WTC11 (cell line): Measurements from ENCODE around the gene CREBBP. TPM values are rescaled to one million over a fixed set of nuclear protein-coding genes. Genes with fewer than 3 reads are reported as not detected.

ENCODE experiments used
- ATAC-seq: fragments of 200-7000 bp; cut with Tn5 transposase; 2 replicates; pipeline ENCODE4 v1.10.0; 2021; ENCODE audit warnings: mild to moderate bottlenecking, moderate library complexity
- CTCF ChIA-PET: fragments of 300-600 bp; sonication (Branson Sonifier 250); formaldehyde crosslinking; loops from one replicate; lab custom pipeline; 2021; ENCODE audit warnings: antibody characterized with exemption; lab: Charles Lee
- POLR2A ChIA-PET: fragments of 350-600 bp; sonication (Branson Sonifier 250); formaldehyde crosslinking; loops from one replicate; lab custom pipeline; 2021; ENCODE audit warnings: antibody characterized with exemption; lab: Charles Lee
- DNase-seq: peaks from one replicate; pipeline ENCODE4 v3.0.0; 2021; ENCODE audit warnings: low spot score
- H3K27ac Mint-ChIP-seq: 2 replicates; pipeline ENCODE4 v1.8.0; 2021; ENCODE audit warnings: mixed read lengths
- H3K27me3 Mint-ChIP-seq: 2 replicates; pipeline ENCODE4 v1.8.0; 2021; ENCODE audit warnings: low read depth, mild to moderate bottlenecking, moderate library complexity, mixed read lengths
- H3K36me3 Mint-ChIP-seq: 2 replicates; pipeline ENCODE4 v1.8.0; 2021; ENCODE audit warnings: mixed read lengths
- H3K4me1 Mint-ChIP-seq: 2 replicates; pipeline ENCODE4 v1.8.0; 2022; ENCODE audit warnings: mixed read lengths
- H3K4me3 Mint-ChIP-seq: 2 replicates; pipeline ENCODE4 v1.8.0; 2021; ENCODE audit warnings: mild to moderate bottlenecking, moderate library complexity, mixed read lengths
- H3K9me3 Mint-ChIP-seq: 2 replicates; pipeline ENCODE4 v1.8.0; 2021; ENCODE audit warnings: mixed read lengths
- ATF2 ChIP-seq: sonication (generic); formaldehyde crosslinking; IDR thresholded peaks from 2 replicates; pipeline ENCODE4 v1.8.1; 2022; ENCODE audit warnings: low read depth, missing genetic modification reagents, borderline replicate concordance
- ATF3 ChIP-seq: sonication (generic); formaldehyde crosslinking; conservative IDR thresholded peaks from 2 replicates; pipeline ENCODE4 v1.8.1; 2022; ENCODE audit warnings: mild to moderate bottlenecking, missing genetic modification reagents
- ATF6 ChIP-seq: sonication (generic); formaldehyde crosslinking; IDR thresholded peaks from 2 replicates; pipeline ENCODE4 v1.8.1; 2023; ENCODE audit warnings: mild to moderate bottlenecking, missing genetic modification reagents
- E2F1 ChIP-seq: sonication (generic); formaldehyde crosslinking; IDR thresholded peaks from 2 replicates; pipeline ENCODE4 v1.8.0; 2022; ENCODE audit warnings: mild to moderate bottlenecking, missing genetic modification reagents
- E2F5 ChIP-seq: sonication (generic); formaldehyde crosslinking; IDR thresholded peaks from 2 replicates; pipeline ENCODE4 v1.8.1; 2022; ENCODE audit warnings: mild to moderate bottlenecking, moderate library complexity, missing genetic modification reagents
- FOXJ3 ChIP-seq: sonication (generic); formaldehyde crosslinking; IDR thresholded peaks from 2 replicates; pipeline ENCODE4 v1.9.0; 2021; ENCODE audit warnings: missing genetic modification reagents, mild to moderate bottlenecking, borderline replicate concordance
- FOXP4 ChIP-seq: sonication (generic); formaldehyde crosslinking; IDR thresholded peaks from 2 replicates; pipeline ENCODE4 v1.8.0; 2022; ENCODE audit warnings: mild to moderate bottlenecking, missing genetic modification reagents
- NR1H2 ChIP-seq: sonication (generic); formaldehyde crosslinking; IDR thresholded peaks from 2 replicates; pipeline ENCODE4 v1.9.0; 2021; ENCODE audit warnings: mild to moderate bottlenecking, moderate library complexity, missing genetic modification reagents
- PRDM15 ChIP-seq: sonication (generic); formaldehyde crosslinking; IDR thresholded peaks from 2 replicates; pipeline ENCODE4 v1.8.0; 2022; ENCODE audit warnings: missing genetic modification reagents
- PRRX2 ChIP-seq: fragments of 250-450 bp; sonication (Bioruptor Pico); IDR thresholded peaks from 2 replicates; pipeline ENCODE4 v1.8.0; 2021; ENCODE audit warnings: mild to moderate bottlenecking
- USF1 ChIP-seq: sonication (generic); formaldehyde crosslinking; IDR thresholded peaks from 2 replicates; pipeline ENCODE4 v1.8.0; 2022; ENCODE audit warnings: mild to moderate bottlenecking, missing genetic modification reagents
- USF2 ChIP-seq: sonication (generic); formaldehyde crosslinking; IDR thresholded peaks from 2 replicates; pipeline ENCODE4 v1.8.1; 2023; ENCODE audit warnings: mild to moderate bottlenecking, missing genetic modification reagents, moderate library complexity
- ZNF396 ChIP-seq: fragments of 250-450 bp; sonication (Bioruptor Pico); IDR thresholded peaks from 2 replicates; pipeline ENCODE4 v1.8.0; 2021; ENCODE audit warnings: mild to moderate bottlenecking, moderate library complexity, borderline replicate concordance
- ZNF423 ChIP-seq: fragments of 250-450 bp; sonication (Bioruptor Pico); IDR thresholded peaks from 2 replicates; pipeline ENCODE4 v2.1.2; 2022; ENCODE audit warnings: mild to moderate bottlenecking, moderate library complexity
- total RNA-seq: library from RNA; stranded (reverse); gene quantifications from 3 replicates; pipeline ENCODE4 v1.2.3, GENCODE V29; 2021

Gene CREBBP
- total RNA-seq, 1 experiment from 2014 or later = 49.6 TPM

GRCh38 chr16:3687792-3688191 lies 192.7 kb downstream of the CREBBP start (continued):
- TF ChIP-seq USF1 (CRISPR knock-in tag) = no peak
- no peak for TF ChIP-seq ZNF423 (CRISPR knock-in tag)
- no peak for TF ChIP-seq ATF2 (CRISPR knock-in tag)
- no peak for TF ChIP-seq USF2 (CRISPR knock-in tag)
- no peak for TF ChIP-seq ZNF396
- no peak for TF ChIP-seq PRDM15 (CRISPR knock-in tag)

GRCh38 chr16:3687021-3687420 lies 193.5 kb downstream of the CREBBP start:
- Mint-ChIP-seq H3K36me3 (peaks cover 58% of the 10 kb centered on the region), H3K9me3 (peaks cover under 1% of the 10 kb centered on the region; the same call in 1 of the 2 replicates), H3K27ac (0 out of 2 replicates have a peak overlapping the region, but pooled peaks have one; percentile 60), H3K4me1 (peaks cover 4% of the 10 kb centered on the region), H3K27me3 (no peaks in the 10 kb centered on the region), H3K4me3 (no peak overlapping the region)
- ChIA-PET CTCF (interaction anchor here (2.2 kb wide), 1 partner anchor 12 kb away, joined by 7 read pairs; no protein-coding TSS in a partner anchor), POLR2A (no interaction called here)
- TF ChIP-seq FOXJ3 (CRISPR knock-in tag) = no peak
- TF ChIP-seq ATF3 (CRISPR knock-in tag) = no peak
- TF ChIP-seq E2F1 (CRISPR knock-in tag) = no peak
- no peak for TF ChIP-seq E2F5 (CRISPR knock-in tag)
- no peak for TF ChIP-seq NR1H2 (CRISPR knock-in tag)
- no peak for TF ChIP-seq PRRX2 (CRISPR knock-in tag)
- no peak for TF ChIP-seq ATF6 (CRISPR knock-in tag)
- no peak for TF ChIP-seq FOXP4 (CRISPR knock-in tag)
- DNase-seq (no peak), ATAC-seq (no peak)
